ENCODE measurements around the gene ZNF454. TPM values are rescaled to one million over a fixed set of nuclear protein-coding genes. Genes with fewer than 3 reads are reported as not detected.

ZNF454 gene
- total RNA-seq, 6 donors from 2014 or later = 0.83 to 7.3 (median 2.1) TPM

Other genes with a start within 250 kb of the ZNF454 start
- 10 to 100 TPM; 12.0 to 22.0 (median 13.2) TPM for gene ZNF354A, start 210.5 kb upstream of the ZNF454 start, total RNA-seq
- gene ZNF354B, start 81.2 kb upstream of the ZNF454 start, total RNA-seq = 10 to 100 TPM; 11.4 to 27.2 (median 16.3) TPM
- gene ZFP2, start 45.3 kb upstream of the ZNF454 start, total RNA-seq = 1 to 10 TPM in 3 of 6 donors, under 1 TPM in 3; 0.55 to 4.2 (median 1.0) TPM
- gene GRM6, start 54.1 kb downstream of the ZNF454 start, total RNA-seq = not detected
- 1 to 10 TPM; 2.4 to 5.3 (median 4.0) TPM for gene ZNF879, start 82.6 kb downstream of the ZNF454 start, total RNA-seq
- 1 to 10 TPM; 2.6 to 6.8 (median 4.1) TPM for gene ZNF354C, start 119.2 kb downstream of the ZNF454 start, total RNA-seq